ENCODE results near the gene SLC15A4.

Gene SLC15A4

GRCh38 chr12:128766738-128767501 is 56.8 kb downstream of the SLC15A4 start:
- no peak for TF ChIP-seq CTCF (IDR thresholded peaks at IDR 0.05; ENCODE audit: borderline replicate concordance, insufficient read depth, low read depth, low read length)
- no peak overlapping the region for H3K4me3 ChIP-seq (ENCODE audit: low read depth, low read length)

GRCh38 chr12:128763395-128763794 is 60.4 kb downstream of the SLC15A4 start:
- no peak for TF ChIP-seq CTCF (IDR thresholded peaks at IDR 0.05; ENCODE audit: borderline replicate concordance, insufficient read depth, low read depth, low read length)
- no peak overlapping the region for H3K4me3 ChIP-seq (ENCODE audit: low read depth, low read length)

- H3K4me3 ChIP-seq (ENCODE audit: low read depth, low read length): no peak overlapping the region
Observed at GRCh38 chr12:128761379-128761790, 62.4 kb downstream of the SLC15A4 start.

GRCh38 chr12:128755566-128755965 is 68.2 kb downstream of the SLC15A4 start:
- TF ChIP-seq CTCF (IDR thresholded peaks at IDR 0.05; ENCODE audit: borderline replicate concordance, insufficient read depth, low read depth, low read length): no peak
- no peak overlapping the region for H3K4me3 ChIP-seq (ENCODE audit: low read depth, low read length)

More at GRCh38 chr12:128761379-128761790, 62.4 kb downstream of the SLC15A4 start:
- TF ChIP-seq CTCF (IDR thresholded peaks at IDR 0.05; ENCODE audit: borderline replicate concordance, insufficient read depth, low read depth, low read length): no peak

GRCh38 chr12:128754275-128754674 is 69.5 kb downstream of the SLC15A4 start:
- no peak for TF ChIP-seq CTCF (IDR thresholded peaks at IDR 0.05; ENCODE audit: borderline replicate concordance, insufficient read depth, low read depth, low read length)
- H3K4me3 ChIP-seq (ENCODE audit: low read depth, low read length): no peak overlapping the region

GRCh38 chr12:128753438-128753837 is 70.3 kb downstream of the SLC15A4 start:
- H3K4me3 ChIP-seq (ENCODE audit: low read depth, low read length): no peak overlapping the region
- no peak for TF ChIP-seq CTCF (IDR thresholded peaks at IDR 0.05; ENCODE audit: borderline replicate concordance, insufficient read depth, low read depth, low read length)

GRCh38 chr12:128752386-128752785 is 71.4 kb downstream of the SLC15A4 start:
- no peak overlapping the region for H3K4me3 ChIP-seq (ENCODE audit: low read depth, low read length)
- no peak for TF ChIP-seq CTCF (IDR thresholded peaks at IDR 0.05; ENCODE audit: borderline replicate concordance, insufficient read depth, low read depth, low read length)
